SKM-1 treated with dmso at 0.1 percent for 144 hours (cell line): ENCODE measurements around the gene KIAA1958.

Experiments
- DNase-seq: peaks from one replicate; lab custom pipeline; 2025; ENCODE audit not compliant: unreplicated experiment; lab: John Stamatoyannopoulos, UW

KIAA1958 gene

DNA sequence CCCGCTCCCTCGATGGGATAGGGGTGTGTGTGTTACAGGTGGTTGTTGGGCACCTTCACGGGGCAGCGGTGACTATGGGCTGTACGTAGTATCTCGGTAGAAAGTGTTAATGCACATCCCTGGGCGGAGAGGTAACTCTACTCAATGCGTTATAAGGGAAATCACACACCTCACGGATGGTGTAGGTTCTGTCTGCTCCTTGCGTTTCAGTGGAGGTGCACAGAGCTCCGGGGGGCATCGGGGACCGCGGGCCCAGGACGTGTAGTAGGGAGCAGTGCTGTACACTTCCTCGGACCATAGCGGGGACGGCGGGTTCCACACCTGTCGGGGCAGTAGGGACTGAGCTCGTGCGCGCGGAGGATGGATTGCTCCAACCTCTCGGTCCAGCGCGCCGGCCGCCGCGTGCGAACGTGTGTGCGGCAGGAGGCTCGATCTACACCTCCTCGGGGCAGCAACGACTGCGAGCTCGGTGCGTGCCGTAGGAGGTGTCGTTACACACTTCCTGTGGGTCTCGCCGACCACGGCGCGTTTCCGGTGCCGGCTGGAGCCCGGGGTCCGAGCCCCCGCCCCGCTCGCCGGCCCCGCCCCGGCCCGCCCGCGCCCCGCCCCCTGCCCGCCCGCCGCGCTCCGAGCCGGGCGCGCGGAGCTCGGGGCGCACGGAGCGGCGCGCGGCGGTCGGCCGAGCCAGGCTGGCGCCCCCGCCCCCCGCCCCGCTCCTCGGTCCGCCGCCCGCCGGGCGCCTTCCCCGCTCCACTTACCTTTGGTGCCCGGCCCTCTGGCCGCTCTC lies at the start of gene KIAA1958:
TSS of gene KIAA1958 (plus strand) at position 607 of the 787 bp plus-strand sequence. CDS start 87,254 bp downstream, outside the sequence.
- DNase-seq: peak; percentile 29

GRCh38 chr9:112437406-112437805 lies 49.2 kb upstream of the KIAA1958 start:
- DNase-seq: no peak

DNA sequence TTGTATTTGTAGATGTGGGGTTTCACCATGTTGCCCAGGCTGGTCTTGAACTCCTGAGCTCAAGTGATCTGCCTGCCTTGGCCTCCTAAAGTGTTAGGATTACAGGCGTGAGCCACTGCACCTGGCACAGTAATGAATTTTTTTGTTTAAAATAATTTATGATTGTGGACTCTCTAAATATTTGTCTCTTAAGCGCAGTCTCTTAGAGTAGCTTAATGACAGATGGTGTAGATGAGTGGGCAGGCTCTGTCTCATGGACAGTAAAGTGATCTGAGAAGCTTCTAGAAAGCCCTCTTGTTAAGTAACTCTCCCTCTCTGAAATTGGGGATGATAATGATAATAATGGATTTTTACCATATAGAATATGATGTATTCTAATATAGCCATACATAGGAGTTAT lies 47.5 kb upstream of the KIAA1958 start:
- DNase-seq: no peak

- no peak for DNase-seq
Observed at GRCh38 chr9:112439825-112440224, 46.8 kb upstream of the KIAA1958 start.

DNA sequence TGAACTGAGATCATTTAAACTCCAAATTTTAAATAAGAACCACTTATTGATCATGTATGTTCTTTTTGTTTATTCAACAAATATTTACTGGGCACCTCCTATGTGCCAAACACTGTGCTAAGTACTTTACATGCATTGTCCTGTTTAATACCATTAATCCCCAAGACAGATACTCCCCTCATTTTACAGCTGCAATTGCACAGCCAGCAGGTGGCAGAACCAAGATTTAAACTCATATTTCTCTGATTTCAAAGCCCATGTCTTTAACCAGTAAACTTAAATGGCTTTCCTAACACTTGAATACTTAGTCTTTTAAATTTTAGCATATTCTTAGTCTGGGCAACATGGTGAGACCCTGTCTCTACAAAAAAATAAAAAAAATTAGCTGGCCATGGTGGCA lies 43.4 kb upstream of the KIAA1958 start:
- DNase-seq: no peak

DNA sequence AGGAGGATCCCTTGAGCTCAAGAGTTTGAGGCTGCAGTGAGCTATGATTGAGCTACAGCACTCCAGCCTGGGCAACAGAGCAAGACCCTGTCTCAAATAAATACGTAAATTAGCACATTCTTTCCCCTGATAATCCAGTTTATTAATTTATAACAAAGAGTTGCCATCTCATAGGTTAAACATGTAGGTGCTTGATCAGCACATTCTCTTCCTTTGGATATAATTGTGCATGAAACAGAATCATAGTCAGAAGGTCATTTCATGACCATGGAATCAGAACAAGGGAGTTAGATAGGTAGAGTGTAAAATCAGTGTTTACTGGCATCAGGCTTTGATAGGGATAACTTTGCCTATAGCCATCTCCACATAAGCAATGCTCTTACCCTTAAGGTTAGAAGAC lies 43.0 kb upstream of the KIAA1958 start:
- no peak for DNase-seq

GRCh38 chr9:112445196-112445595 lies 41.4 kb upstream of the KIAA1958 start:
- no peak for DNase-seq

GRCh38 chr9:112446080-112446479 lies 40.5 kb upstream of the KIAA1958 start:
- DNase-seq: no peak

GRCh38 chr9:112446526-112446925 lies 40.1 kb upstream of the KIAA1958 start:
- no peak for DNase-seq

DNA sequence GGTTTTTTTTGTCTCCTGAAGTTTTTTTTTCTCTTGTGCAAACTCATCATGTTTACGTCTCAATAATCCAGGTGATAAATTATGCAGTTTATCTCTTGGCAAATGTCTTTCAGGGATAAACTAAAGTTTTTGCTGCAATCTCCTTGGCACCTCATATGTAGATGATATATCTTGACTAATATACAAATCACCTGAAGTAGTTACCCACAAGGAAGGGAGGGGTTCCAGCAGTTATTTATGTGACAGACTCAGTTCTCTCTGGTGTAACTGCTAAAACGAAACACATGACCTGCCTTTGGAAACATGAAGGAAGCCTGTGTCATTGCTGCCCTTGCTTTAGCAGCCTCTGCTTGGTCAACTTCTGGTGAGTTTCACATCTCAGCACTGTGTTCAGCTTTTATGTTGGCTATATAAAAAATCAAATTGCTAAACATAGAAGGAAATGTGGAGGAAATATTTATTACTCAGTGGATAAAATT lies 39.3 kb upstream of the KIAA1958 start:
- DNase-seq: no peak

GRCh38 chr9:112462855-112463254 lies 23.8 kb upstream of the KIAA1958 start:
- no peak for DNase-seq

- DNase-seq: no peak
Observed at GRCh38 chr9:112465352-112465751, 21.3 kb upstream of the KIAA1958 start.

- DNase-seq: no peak
Observed at GRCh38 chr9:112472996-112473395, 13.6 kb upstream of the KIAA1958 start.

GRCh38 chr9:112473986-112474385 lies 12.6 kb upstream of the KIAA1958 start:
- DNase-seq: no peak

DNA sequence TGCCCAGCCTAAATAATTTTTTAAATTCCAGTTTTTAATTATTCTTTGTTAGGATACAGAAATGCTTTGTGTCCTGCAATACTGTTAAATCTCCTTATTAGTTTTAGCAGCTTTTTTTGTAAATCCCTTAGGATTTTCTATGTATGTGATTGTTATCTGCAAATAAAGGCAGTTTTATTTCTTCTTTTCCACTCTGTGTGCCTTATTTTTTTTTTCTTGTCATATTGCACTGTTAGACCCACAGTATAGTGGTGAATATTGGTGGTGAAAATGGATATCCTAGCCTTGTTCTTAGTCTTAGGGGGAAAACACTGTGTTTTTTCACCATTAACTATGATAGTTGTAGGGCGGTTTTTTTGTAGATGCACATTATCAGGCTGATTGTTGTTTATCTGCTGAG lies 11.3 kb upstream of the KIAA1958 start:
- no peak for DNase-seq

DNA sequence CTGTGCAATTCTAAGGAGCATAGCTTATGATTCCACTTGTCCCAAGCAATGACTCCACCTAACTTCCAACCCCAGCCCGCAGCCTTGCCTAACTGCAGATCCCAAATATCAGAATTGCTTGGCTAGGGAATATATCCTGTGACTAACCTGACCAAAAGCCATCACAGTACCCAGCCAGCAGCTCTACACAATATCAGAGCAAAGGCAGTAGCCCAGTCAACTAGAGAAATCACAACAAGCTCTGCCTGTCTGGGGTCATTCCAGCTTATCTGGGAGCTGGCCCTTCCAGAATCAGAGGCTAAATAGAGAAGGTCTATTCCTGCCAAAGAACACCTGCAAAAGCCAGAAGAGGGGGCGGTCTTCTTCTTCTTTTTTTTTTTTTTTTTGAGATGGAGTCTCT lies 9.3 kb upstream of the KIAA1958 start:
- no peak for DNase-seq

GRCh38 chr9:112479221-112479620 lies 7.4 kb upstream of the KIAA1958 start:
- no peak for DNase-seq

DNA sequence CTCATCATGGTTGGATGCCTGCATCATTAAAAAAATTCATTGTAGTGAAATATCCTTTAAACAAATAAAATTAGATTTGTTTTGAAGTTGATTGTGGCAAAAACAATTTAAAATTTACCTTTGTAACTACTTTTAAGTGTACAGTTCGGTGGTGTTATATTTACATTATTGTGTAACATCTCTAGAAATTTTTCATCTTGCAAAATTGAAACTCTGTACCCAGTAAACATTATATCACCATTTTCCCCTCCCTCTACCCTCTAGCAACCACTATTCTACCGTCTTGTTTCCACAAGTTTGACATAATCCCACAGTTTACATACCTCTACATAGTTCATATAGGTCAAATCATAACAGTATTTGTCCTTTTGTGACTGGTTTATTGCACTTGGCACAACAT lies 2.0 kb upstream of the KIAA1958 start:
- DNase-seq: no peak

- DNase-seq: no peak
Observed at GRCh38 chr9:112485574-112485973, 1.1 kb upstream of the KIAA1958 start.

GRCh38 chr9:112487008-112487798 lies 576 bp downstream of the KIAA1958 start:
- DNase-seq: no peak

DNA sequence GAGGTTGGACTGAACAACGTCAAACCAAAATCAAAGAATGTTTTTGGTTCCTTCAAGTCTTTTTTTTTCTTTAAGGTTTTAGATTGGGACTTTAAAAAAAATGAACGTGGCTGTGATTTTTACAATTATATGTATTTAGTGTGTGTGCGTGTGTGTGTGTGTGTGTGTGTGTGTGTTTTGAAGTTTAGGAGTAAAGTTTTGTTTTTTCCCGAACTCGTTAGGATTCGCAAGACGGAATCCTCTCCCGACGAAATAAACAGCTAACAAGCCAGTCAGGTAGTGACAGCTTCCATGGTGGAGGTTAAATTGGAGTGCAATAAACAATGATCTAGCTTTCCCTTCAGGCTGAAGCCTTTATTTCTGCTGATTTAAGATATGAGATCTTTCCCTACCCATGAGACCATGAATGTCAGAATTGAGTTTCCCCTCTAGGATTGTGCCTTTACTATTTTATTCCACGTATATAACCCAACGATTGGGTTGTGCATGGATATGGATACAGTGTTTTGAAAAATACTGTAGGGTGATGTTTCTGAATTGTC lies 1.2 kb downstream of the KIAA1958 start:
- no peak for DNase-seq

GRCh38 chr9:112489039-112489546 lies 2.5 kb downstream of the KIAA1958 start:
- DNase-seq: no peak
